GM19467 (cell line): Measurements from ENCODE around the gene ZNF365.
"Not testable (repeated sequence)": the region's sequence is repeated elsewhere in the genome, so short reads cannot be mapped to it uniquely, and the experiment has no call there.

Experiments
- ATAC-seq: cut with Tn5 transposase; IDR thresholded peaks from one replicate; pipeline ENCODE4 v1.9.1; 2021; ENCODE audit warnings: mild to moderate bottlenecking, moderate library complexity; ENCODE audit not compliant: unreplicated experiment

The ZNF365 gene

GRCh38 chr10:62410934-62411333 lies 36.8 kb downstream of the ZNF365 start:
- not testable (repeated sequence) for ATAC-seq

- ATAC-seq, result no peak
These were observed 38.9 kb downstream of the ZNF365 start for GRCh38 chr10:62413048-62413447.

- ATAC-seq, result no peak
These were observed 39.5 kb downstream of the ZNF365 start for GRCh38 chr10:62413652-62414051.

- ATAC-seq, result no peak
These were observed 40.2 kb downstream of the ZNF365 start for GRCh38 chr10:62414359-62414758.

GRCh38 chr10:62422068-62422590 lies 48.0 kb downstream of the ZNF365 start:
- ATAC-seq, result no peak

- no peak for ATAC-seq
These were observed 49.9 kb downstream of the ZNF365 start for GRCh38 chr10:62424026-62424425.

GRCh38 chr10:62426086-62426485 lies 51.9 kb downstream of the ZNF365 start:
- ATAC-seq, result no peak

- ATAC-seq, result no peak
These were observed 52.4 kb downstream of the ZNF365 start for GRCh38 chr10:62426600-62426999.

- ATAC-seq, result no peak
These were observed 56.7 kb downstream of the ZNF365 start for GRCh38 chr10:62430881-62431280.

- peak; percentile 79 for ATAC-seq
These were observed 59.1 kb downstream of the ZNF365 start for GRCh38 chr10:62433181-62433692.

- no peak for ATAC-seq
These were observed 59.7 kb downstream of the ZNF365 start for GRCh38 chr10:62433901-62434300.

- ATAC-seq, result peak; percentile 48
These were observed 63.5 kb downstream of the ZNF365 start for GRCh38 chr10:62437696-62438095.

GRCh38 chr10:62442006-62442405 lies 67.8 kb downstream of the ZNF365 start:
- ATAC-seq, result no peak

- ATAC-seq, result no peak
These were observed 68.9 kb downstream of the ZNF365 start for GRCh38 chr10:62442894-62443669.

- ATAC-seq, result no peak
These were observed 69.7 kb downstream of the ZNF365 start for GRCh38 chr10:62443866-62444265.

GRCh38 chr10:62446627-62447026 lies 72.5 kb downstream of the ZNF365 start:
- ATAC-seq, result no peak

- ATAC-seq, result no peak
These were observed 76.9 kb downstream of the ZNF365 start for GRCh38 chr10:62450912-62451610.

- ATAC-seq, result no peak
These were observed 77.4 kb downstream of the ZNF365 start for GRCh38 chr10:62451611-62451975.
